Fibroblast of skin of back (primary cell): ENCODE measurements around the gene STX18.
"Not testable (repeated sequence)": the region's sequence is repeated elsewhere in the genome, so short reads cannot be mapped to it uniquely, and the experiment has no call there.

ENCODE experiments used
- DNase-seq: peaks from one replicate; pipeline ENCODE4 v3.0.0-alpha.2; 2013

STX18 gene

GRCh38 chr4:4437798-4438470, 103.9 kb downstream of the STX18 start:
- no peak for DNase-seq

- DNase-seq = no peak
These were observed 105.5 kb downstream of the STX18 start for GRCh38 chr4:4436244-4436823.

DNA sequence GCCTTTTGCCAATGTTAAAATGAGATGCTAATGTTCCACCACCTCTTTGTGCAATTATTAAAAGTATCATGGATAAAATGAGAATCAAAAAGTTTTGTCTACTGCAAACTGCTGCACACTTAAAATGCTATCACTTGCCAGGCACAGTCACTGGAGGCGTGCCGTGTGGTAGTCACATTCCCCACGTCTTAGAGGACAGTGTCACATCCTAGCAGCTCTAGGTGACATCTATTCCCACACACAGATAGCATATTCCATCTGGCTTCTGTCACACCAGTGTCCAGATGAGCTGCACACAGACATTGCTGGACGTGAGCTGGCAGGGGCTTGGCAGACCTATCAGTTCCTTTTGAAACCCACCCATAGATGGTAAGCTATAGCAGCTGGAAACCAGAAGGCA, 107.9 kb downstream of the STX18 start:
- no peak for DNase-seq

GRCh38 chr4:4432341-4433125, 109.3 kb downstream of the STX18 start:
- no peak for DNase-seq

GRCh38 chr4:4430492-4431195, 111.2 kb downstream of the STX18 start:
- peak; percentile 98 for DNase-seq

DNA sequence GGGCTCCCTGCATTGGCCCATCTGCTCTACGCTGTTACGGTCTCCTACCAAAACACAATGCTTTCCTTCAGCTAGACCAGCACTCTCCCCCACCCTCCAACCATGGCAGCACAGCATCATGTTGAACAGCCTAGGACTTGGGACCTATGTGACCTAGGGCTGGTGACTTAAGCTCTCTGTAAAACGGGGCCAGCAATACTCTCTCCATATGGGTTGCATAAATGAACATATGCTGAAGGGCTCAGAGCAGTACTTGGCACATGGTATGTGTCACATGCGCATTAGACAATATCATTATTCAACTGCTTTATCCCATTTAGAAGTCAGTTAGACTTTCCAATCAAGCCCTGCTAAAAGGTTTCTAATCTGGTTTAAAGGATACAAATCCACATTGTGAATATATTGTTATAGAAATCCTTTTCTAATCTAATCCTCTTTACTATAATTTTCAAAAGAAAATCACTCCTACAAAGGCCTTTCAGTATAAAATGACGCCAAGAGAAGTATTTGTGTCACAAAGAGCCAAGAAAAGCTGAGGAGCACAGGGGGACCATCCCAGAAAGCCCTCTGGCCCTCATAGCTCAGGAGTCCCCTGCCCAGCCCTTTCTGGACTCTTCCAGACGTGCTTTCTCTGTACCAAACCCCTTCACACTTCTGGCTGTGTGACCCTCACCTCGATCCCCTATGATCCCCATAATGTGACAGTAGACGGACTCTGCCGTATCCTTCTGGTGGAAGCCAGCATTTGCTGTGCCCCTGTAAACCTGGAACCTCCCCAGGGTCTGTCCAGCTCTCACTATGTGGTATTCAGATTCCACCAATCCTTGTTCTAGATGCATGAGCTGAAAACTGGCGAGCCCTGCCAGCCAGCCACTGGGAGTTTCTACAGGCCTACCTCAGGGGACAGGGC, 112.6 kb downstream of the STX18 start:
- no peak for DNase-seq

- DNase-seq = no peak
These were observed 114.0 kb downstream of the STX18 start for GRCh38 chr4:4427886-4428285.

DNA sequence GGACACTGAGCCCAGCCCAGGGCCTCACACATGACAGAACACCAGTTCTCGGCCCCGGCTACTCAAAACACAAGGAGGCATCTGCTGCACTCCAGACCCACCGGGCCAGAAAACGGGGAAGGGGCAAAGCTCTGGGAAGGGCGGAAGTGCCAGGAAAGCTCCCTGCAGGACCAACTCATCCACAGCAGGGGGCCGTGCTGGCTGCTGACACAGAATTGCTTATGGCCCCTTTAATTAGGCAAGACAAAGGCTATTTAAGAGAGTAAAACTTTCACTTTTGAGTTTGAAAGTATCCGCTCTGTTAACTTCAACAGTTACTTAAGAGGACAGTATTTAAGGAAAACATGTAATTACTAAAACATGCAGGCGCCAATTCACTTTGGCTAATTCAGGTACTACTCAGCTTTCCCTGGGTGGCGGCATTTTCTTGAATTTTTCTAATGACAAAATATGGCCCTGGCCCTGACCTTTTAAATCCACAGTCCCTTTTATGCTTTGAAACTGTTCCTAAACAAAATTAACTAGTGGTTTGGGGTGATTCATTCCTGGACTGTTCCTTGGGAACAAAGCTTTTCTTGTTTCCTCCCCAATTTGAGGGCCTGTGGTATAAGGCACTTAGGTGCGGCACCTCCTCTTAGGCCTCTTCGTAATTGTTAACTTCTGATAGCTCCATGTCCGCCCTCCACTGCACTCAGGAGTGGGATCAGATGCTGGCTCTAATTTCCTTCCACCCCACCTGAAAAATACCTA, 114.6 kb downstream of the STX18 start:
- DNase-seq = peak; percentile 11

- DNase-seq = no peak
These were observed 115.2 kb downstream of the STX18 start for GRCh38 chr4:4426511-4427120.

DNA sequence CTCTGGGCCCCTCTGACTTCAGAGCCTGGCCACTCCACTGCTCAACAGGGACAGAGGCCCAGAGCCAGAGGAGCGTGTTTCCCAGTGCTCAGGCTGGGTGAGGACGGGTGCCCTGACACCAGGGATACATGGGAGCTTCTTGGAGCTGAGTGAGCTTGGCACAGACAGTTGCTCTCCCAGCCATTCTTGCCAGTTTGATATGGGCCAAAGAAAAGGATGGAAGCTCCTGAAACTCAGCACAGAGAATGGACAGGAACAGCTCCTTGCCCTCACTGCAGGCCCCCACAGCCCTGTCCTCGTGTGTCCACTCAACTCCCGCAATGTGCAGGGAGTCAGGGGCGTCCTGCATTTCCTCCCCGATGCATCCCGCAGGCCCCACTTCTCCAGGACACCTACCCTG, 116.2 kb downstream of the STX18 start:
- DNase-seq = no peak

DNA sequence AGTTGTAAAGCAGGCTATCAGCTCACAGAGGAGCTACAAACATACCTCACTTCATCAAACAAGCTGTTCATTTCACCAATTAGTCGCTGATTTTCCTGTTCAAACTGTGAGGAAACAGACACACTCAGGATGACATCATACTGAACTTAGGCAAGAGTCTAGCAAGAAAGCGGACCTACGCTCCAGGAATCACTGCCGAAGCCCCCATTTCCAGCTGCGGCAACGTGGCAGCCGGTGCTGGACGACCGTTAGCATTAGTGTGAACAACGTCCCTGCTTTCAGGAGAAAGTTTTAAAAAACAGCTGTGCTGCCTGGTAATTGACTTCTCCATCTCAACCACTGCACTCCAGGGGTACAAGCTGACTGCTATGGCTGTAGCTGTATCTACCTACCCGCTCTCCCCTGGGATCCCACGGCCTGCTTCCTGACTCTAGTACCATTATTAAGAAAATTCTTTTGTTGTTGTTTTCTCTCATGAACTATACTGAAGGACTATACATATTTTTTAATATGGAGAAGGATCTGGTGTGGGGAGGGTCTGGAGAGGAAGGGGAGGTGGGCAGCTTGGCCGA, 116.6 kb downstream of the STX18 start:
- no peak for DNase-seq

- no peak for DNase-seq
These were observed 117.2 kb downstream of the STX18 start for GRCh38 chr4:4424499-4425115.

DNA sequence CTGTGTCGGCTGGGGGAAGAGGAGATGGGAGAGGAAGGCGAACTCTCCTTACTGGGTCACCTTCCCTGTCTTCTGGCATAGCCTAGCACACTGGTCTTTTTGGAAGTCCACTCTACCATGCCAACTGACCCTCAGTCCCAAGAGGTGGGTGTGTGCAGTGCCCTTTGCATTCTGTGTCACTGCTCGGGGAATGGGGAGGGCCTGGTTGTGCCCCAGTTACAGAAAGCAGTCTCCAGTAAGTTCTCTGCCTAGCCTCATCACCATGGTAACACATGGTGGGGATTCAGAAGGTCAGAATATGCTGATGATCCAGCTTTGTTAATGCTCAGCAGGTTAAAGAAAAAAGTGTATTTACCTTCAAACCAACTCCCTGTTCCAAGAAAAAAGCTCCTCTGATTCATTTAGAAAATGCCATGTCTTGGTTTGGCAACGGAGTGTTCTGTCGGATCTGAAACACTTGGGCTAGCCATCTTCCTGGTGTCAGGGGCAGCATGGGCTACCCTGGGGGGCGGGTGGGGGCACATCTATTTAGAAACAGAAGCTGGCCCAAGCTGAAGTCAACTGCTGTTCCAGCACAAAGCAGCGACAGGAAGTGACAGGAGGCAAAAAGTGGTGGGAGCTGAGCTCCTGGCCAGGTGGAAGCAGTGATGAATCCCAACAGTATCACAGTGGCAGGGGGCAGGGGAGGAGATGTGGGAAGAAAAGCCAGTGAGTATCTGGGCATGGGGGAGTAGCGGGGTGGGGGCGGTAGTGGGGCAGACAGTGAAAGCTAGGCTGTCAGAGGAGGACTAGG, 117.9 kb downstream of the STX18 start:
- DNase-seq = no peak

GRCh38 chr4:4422856-4423499, 118.9 kb downstream of the STX18 start:
- no peak for DNase-seq

DNA sequence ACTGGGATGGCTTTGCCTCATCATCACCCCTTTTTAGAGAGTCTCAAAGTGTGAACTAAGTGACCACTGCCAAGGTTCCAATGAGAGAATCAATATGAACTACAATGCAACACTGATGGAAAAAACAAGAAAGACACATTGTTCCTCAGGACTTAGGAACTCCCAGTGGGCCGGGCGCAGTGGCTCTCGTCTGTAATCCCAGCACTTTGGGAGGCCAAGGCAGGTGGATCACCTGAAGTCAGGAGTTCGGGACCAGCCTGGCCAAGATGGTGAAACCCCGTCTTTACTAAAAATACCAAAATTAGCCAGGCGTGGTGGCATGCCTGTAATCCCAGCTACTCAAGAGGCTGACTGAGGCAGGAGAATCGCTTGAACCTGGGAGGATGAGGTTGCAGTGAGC, 119.7 kb downstream of the STX18 start:
- DNase-seq = not testable (repeated sequence)

DNA sequence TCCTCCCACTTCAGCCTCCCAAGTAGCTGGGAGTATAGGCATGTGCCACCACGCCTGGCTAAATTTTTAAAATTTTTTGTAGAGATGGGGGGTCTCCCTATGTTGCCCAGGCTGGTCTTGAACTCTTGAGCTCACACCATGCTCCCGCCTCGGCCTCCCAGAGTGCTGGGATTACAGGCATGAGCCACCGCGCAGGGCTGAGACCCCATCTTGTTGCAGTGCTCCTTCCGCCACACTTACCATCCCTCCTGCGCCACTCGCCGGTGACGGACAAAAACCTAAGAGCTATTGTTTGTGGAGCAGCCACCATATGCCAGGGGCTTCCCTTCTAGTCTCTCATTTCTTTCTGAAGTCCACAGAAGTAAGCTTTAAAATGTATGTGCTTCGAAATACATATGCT, 120.5 kb downstream of the STX18 start:
- no peak for DNase-seq

GRCh38 chr4:4420421-4420820, 121.4 kb downstream of the STX18 start:
- DNase-seq = no peak

GRCh38 chr4:4419896-4420295, 122.0 kb downstream of the STX18 start:
- DNase-seq = no peak
